ENCODE data around the gene TLE6.

- TF ChIP-seq CTCF (IDR thresholded peaks at IDR 0.05; ENCODE audit: low read length) (no peak), EZH2 (optimal IDR thresholded peaks at IDR 0.05; ENCODE audit: low read depth, low read length) (no peak)
Observed at GRCh38 chr19:3024870-3025548, 47.6 kb downstream of the TLE6 start.
